GM12872 (cell line): ENCODE measurements around the gene COBL.

Experiments used
- TF ChIP-seq, protein P1 (sequence below): IDR thresholded peaks from 3 replicates; pipeline ENCODE4 v1.5.1; 2011; ENCODE audit warnings: low read depth, mild to moderate bottlenecking, low read length, moderate library complexity; ENCODE audit not compliant: insufficient read depth

The COBL gene

DNA sequence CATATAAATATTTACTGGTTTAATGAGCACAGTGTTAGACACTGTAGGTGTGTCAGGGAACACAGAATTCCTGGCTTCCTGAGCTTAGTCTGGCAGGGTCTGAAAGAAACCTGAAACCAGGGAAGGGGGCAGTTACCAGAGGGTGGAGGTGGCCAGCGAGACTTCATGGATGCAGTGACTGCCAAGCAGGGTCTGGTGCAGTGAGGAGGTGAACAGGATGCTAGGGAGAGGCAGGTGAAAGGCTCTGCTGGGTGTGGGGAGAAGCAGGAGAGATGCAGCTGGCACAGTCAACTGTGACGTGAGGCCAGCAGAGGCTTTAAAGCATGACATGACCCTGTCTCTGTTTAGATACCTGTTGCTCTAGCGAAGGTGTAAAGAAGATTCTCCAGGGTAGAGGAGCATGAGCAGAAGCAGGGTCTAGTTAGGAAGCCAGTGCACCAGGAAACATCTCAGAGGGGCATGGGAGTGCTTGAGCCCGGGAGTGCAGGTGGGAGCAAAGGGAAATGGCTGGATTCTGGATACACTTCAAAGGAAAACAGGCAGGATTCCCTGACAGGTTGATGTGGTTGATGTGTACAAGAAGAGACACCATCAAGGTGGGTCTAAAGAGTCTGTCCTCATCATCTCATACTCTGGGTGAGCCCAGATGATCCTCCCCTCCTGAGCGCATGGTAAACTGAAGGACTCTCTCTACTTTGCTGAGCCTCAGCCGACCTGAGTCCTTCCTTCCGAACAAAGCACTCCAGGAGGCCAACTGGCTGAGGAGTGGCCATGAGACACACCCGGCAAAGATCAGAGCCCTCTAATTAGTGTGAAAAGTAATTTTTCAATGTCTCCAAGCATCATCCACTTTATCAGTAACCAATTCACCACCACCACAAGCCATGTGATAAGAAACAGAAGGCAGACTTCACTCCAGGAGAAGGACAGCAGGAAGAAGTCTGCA is 186.8 kb downstream of the COBL start:
- TF ChIP-seq, protein P1, sequence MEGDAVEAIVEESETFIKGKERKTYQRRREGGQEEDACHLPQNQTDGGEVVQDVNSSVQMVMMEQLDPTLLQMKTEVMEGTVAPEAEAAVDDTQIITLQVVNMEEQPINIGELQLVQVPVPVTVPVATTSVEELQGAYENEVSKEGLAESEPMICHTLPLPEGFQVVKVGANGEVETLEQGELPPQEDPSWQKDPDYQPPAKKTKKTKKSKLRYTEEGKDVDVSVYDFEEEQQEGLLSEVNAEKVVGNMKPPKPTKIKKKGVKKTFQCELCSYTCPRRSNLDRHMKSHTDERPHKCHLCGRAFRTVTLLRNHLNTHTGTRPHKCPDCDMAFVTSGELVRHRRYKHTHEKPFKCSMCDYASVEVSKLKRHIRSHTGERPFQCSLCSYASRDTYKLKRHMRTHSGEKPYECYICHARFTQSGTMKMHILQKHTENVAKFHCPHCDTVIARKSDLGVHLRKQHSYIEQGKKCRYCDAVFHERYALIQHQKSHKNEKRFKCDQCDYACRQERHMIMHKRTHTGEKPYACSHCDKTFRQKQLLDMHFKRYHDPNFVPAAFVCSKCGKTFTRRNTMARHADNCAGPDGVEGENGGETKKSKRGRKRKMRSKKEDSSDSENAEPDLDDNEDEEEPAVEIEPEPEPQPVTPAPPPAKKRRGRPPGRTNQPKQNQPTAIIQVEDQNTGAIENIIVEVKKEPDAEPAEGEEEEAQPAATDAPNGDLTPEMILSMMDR, result no peak

DNA sequence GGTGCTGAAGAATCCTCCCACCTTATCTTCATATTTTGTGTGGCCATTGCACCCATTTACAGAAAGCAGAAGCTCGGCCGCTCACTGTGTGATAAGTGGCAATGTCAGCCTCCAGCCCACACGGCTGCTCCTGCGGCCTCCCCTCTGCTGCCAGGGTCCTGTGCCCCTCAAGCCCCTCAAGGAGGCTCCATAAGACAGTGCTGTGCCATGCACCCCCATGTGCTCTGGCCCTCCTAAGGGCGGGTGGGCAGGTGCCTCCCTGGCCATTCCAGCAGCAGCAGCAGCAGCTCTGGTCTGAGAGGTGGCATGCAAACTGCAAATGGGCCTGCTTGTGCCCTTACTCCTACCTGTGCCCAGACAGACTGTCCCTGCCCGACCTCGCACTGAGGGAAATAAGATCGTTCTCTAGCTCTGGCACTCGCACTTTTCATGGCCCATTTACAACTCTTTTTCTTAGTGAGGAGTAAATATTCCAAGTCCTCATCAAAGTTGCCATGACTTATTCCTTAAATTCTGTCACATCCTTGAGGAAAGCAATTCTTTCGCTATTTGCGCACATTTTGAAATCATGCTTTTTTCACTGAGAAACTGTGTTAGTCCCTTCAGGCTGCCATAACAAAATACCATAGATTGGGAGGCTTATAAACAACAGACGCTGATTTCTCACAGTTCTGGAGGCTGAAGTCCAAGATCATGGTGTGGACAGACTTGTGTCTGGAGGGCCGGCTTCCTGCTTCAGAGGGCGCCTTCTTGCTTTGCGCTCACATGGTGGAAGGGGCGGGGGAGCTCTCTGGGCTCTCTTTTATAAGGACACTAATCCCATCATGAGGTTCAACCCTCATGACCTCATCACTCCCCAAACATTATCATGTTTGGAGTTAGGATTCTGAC is 187.8 kb downstream of the COBL start:
- TF ChIP-seq, protein P1, result no peak

DNA sequence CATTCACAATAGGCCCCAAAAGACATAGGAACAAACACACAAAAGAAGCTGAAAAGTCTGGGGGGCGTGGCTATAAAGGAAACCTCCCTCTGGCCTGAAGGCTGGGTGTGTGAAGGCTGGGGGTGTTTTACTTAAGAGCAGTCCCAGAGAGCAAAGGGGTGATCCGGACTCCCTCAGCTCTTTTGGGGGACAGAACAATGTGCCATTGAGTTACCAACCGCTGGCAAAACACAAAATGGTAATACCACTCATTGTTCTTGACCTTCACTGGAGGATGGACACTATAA is 189.0 kb downstream of the COBL start:
- TF ChIP-seq, protein P1, result no peak

DNA sequence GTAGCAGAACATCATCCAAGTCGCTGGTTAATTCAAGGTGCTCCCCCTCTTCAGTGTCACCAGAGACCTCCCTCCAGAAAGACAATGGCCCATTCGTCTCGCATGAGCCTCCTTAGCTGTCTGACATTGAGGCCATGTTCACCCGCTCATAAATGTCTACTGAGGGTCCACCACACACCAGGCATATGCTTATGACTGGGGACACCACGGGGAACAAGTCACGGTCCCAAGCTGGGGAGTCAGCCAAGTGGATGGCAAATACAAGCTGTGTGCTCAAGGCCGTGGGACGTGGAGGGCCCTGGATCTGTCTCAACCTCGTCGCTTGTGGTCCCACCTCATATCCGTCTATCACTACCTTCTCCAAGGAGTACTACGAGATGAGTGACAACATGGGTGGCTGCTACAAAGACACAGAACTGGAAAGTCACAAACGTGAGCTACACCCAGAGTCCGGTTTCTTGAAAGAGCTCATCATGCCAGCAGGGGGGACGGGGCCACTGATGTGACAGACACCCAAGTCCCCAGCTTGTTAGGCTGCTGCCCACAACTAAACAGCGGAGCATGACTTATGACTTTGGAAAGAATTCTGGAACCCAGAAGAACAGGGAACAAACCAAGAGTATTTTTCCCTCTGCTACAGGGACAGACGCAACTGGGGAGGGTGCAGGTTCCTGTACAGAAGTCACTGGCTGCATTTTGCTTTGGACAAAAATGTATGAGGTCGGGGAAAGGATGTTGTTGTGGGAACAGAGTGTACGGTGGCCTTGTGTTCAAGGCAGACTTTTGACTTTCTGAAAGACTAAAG is 189.6 kb downstream of the COBL start:
- TF ChIP-seq, protein P1, result no peak

DNA sequence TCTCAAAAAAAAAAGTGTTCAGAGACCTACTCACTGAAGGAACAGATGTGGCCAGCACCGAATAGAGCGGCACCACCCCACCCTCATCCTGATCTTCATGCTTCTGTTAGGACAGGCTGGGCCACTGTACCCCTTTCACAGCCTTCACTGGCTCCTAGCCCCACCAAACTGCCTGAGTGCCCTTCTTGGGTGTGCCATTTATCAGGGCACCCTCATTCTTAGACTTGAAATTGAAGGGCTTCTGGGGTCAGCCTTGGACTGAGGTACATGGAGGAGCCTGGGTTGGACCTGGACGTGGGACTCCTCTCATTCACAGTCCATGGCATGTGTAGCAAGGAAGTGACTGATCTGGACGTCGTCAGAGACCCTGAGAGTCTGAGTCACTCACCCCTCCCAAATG is 190.3 kb downstream of the COBL start:
- TF ChIP-seq, protein P1, result no peak

DNA sequence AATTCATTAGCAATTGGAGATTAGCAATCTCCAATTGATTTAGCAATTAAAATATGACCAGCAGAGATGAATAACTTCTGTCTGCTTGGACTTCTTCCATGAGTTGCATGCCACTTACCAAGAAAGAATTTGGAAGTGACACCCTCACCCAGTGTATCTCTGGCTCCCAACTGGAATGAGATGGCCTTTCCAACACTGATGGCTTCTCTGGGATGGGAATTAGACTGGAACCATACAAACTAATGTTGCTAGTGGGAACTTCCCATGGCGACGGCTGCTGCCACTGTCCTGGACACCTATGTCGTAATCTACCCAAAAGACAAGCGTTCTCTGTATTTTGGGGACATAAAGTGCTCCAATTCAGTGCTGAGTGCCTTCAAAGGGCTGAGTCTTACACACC is 192.3 kb downstream of the COBL start:
- TF ChIP-seq, protein P1, result no peak

DNA sequence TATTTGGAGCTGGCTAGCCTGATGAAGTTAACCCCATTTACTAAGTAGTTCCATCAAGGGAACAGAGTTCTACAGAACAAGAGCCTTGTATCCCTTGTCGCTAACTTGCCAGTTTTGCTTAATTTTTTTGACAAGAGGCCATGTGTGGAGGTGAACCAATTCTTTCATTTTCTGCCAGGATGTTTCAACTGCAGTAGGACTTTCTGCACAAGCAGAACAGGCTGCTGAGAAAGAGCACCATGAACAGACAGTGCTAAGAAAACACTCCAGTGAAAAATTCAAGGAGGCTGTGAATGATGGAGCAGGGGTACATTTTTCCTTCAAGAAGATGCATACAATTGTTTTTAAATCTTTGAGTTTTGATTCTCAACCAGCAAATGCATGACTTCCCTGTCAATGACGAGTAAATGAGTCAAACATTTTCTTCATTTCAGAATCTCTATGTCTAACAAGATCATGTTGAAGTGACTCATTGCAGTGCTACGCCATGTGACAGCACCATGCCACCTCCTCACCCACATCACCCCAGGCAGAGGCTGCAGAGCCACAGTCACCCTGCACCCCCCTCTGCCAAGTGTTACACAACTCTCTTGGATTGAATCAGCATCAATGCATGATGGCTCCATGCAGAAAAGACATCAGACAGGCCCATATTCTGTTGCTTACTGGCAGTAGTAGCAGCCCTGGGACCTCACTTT is 193.1 kb downstream of the COBL start:
- TF ChIP-seq, protein P1, result no peak
